HL-60 (cell line): ENCODE results near the gene MED14.

Experiments
- GABPA ChIP-seq: IDR thresholded peaks from 2 replicates; pipeline ENCODE4 v1.6.1; 2012; ENCODE audit warnings: low read depth
- POLR2AphosphoS5 ChIP-seq: IDR thresholded peaks from 2 replicates; pipeline ENCODE4 v1.6.1; 2012; ENCODE audit warnings: low read depth
- SPI1 ChIP-seq: IDR thresholded peaks from 2 replicates; pipeline ENCODE4 v1.6.1; 2012; ENCODE audit warnings: low read depth, mild to moderate bottlenecking, borderline replicate concordance
- TF ChIP-seq, protein P1 (sequence below): IDR thresholded peaks from one replicate; pipeline ENCODE4 v1.5.1; 2011; ENCODE audit warnings: low read length, control low read depth, inconsistent platforms; ENCODE audit not compliant: insufficient read depth

DNA sequence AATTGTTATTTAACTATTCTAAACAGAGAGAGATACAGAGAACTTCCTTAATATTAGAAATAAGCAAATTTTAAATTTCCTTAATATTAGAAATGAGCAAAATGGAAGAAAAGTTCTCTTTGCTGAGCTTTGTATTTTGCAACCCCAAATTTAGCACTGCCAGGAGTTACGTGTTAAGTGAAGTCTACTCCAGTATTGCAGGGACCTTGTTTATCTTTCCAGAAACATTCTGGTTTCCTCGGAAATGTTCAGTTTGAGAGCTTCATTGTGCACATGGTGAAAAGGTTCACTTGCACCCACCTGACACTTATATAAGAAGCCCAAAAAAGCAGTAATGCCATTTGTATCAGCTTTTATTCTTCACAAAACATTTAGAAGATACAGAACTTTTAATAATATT lies 81.8 kb downstream of the MED14 start:
- TF ChIP-seq, protein P1, sequence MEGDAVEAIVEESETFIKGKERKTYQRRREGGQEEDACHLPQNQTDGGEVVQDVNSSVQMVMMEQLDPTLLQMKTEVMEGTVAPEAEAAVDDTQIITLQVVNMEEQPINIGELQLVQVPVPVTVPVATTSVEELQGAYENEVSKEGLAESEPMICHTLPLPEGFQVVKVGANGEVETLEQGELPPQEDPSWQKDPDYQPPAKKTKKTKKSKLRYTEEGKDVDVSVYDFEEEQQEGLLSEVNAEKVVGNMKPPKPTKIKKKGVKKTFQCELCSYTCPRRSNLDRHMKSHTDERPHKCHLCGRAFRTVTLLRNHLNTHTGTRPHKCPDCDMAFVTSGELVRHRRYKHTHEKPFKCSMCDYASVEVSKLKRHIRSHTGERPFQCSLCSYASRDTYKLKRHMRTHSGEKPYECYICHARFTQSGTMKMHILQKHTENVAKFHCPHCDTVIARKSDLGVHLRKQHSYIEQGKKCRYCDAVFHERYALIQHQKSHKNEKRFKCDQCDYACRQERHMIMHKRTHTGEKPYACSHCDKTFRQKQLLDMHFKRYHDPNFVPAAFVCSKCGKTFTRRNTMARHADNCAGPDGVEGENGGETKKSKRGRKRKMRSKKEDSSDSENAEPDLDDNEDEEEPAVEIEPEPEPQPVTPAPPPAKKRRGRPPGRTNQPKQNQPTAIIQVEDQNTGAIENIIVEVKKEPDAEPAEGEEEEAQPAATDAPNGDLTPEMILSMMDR, result no peak
- TF ChIP-seq POLR2AphosphoS5 (no peak), GABPA (no peak), SPI1 (no peak)
